ENCODE data around the gene HDLBP.

DNA sequence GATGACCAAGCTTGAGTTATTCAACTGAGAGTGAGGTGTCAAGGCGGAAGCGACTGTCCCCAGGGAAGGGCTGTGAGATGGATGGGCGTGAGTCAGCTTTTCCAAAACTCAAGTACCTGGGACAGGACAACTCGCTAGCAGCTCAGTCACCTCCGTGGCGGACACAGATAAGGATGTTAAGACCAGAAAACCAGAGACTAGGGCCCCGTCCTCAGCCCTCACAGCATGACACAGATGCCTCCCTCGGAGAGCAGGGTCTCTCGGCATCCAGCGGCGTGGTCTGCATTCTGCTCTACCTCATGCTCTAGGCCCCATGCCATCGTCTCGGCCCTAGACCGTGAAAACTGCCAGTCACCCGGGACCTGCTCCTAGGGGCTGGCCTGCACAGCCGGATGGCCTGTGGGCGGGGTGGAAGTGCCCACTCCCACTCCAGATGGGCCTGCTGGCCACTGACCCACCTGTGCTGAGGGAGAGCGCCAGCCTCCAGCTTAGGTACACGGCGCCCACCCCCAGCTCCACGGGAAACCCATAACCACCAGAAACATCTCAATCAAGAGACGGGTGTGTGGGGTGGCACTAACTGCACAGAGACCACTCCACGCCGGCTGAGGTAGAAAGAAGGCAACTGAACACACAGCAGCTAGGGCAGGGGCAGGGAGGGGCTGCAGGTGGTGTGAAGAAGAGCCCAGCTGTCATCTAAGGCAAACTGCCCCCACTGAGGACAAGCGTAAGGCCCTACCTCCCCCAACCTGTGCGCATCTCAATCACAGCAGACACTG lies 87.2 kb downstream of the HDLBP start:
- TF ChIP-seq POLR2A (IDR thresholded peaks at IDR 0.05; ENCODE audit: low read depth, low read length) (no peak), POLR2AphosphoS5 (IDR thresholded peaks at IDR 0.05; ENCODE audit: low read depth, low read length) (no peak; the same call in 1 of the 2 replicates), TAF1 (IDR thresholded peaks at IDR 0.05; ENCODE audit: borderline replicate concordance, low read depth, low read length) (no peak)

Measured in GM12892 (cell line).